GM23338 (cell line): ENCODE measurements around the gene EEF2K. TPM values are rescaled to one million over a fixed set of nuclear protein-coding genes. Genes with fewer than 3 reads are reported as not detected.

ENCODE experiments used
- ATAC-seq: fragments of 200-7000 bp; cut with Tn5 transposase; 3 replicates; pipeline ENCODE4 v1.9.1; 2020
- DNase-seq: peaks from one replicate; pipeline ENCODE4 v3.0.0-alpha.2; 2015; ENCODE audit warnings: low spot score
- H2AFZ ChIP-seq: fragments of 200-600 bp; sonication (generic); 2 replicates; pipeline ENCODE4 v1.8.0; 2016; ENCODE audit warnings: antibody characterized with exemption, mild to moderate bottlenecking, moderate library complexity
- H3F3A ChIP-seq: fragments of 200-600 bp; sonication (generic); replicated peaks from 2 replicates; pipeline ENCODE4 v1.8.0; 2017; ENCODE audit warnings: antibody characterized with exemption, mixed run types, low read depth
- H3K27ac ChIP-seq: fragments of 200-600 bp; sonication (generic); 2 replicates; pipeline ENCODE4 v1.6.1; 2016; ENCODE audit warnings: low read depth
- H3K27me3 ChIP-seq: fragments of 200-600 bp; sonication (generic); 2 replicates; pipeline ENCODE4 v1.8.0; 2016; ENCODE audit warnings: mild to moderate bottlenecking, mixed run types, moderate library complexity; ENCODE audit not compliant: insufficient read depth
- H3K36me3 ChIP-seq: fragments of 200-600 bp; sonication (generic); 2 replicates; pipeline ENCODE4 v1.8.0; 2016; ENCODE audit warnings: mild to moderate bottlenecking; ENCODE audit not compliant: insufficient read depth
- H3K4me1 ChIP-seq: fragments of 200-600 bp; sonication (generic); 2 replicates; pipeline ENCODE4 v1.8.0; 2016; ENCODE audit warnings: mild to moderate bottlenecking, moderate library complexity; ENCODE audit not compliant: insufficient read depth
- H3K4me2 ChIP-seq: fragments of 200-600 bp; sonication (generic); 2 replicates; pipeline ENCODE4 v1.7.1; 2017; ENCODE audit warnings: mixed run types
- H3K4me3 ChIP-seq: fragments of 200-600 bp; sonication (generic); 2 replicates; pipeline ENCODE4 v1.6.1; 2016; ENCODE audit warnings: mixed run types
- H3K79me2 ChIP-seq: fragments of 200-600 bp; sonication (generic); replicated peaks from 2 replicates; pipeline ENCODE4 v1.8.0; 2017; ENCODE audit warnings: mild to moderate bottlenecking; ENCODE audit not compliant: insufficient read depth
- H3K9me2 ChIP-seq: fragments of 200-600 bp; sonication (generic); 2 replicates; pipeline ENCODE4 v1.8.0; 2017; ENCODE audit not compliant: insufficient read depth
- H4K20me1 ChIP-seq: fragments of 200-600 bp; sonication (generic); replicated peaks from 2 replicates; pipeline ENCODE4 v1.8.0; 2017; ENCODE audit warnings: mild to moderate bottlenecking; ENCODE audit not compliant: insufficient read depth
- H3K27ac Mint-ChIP-seq: 2 replicates; pipeline ENCODE4 v1.8.0; 2020; ENCODE audit warnings: inconsistent platforms, mild to moderate bottlenecking, moderate library complexity, mixed read lengths
- H3K27me3 Mint-ChIP-seq: 3 replicates; pipeline ENCODE4 v1.8.0; 2022; ENCODE audit warnings: low read depth, mild to moderate bottlenecking, moderate library complexity, mixed read lengths, inconsistent platforms; ENCODE audit not compliant: insufficient read depth, poor library complexity
- H3K36me3 Mint-ChIP-seq: 3 replicates; pipeline ENCODE4 v1.8.0; 2021; ENCODE audit warnings: low read depth, mild to moderate bottlenecking, inconsistent platforms, moderate library complexity, mixed read lengths
- H3K4me1 Mint-ChIP-seq: 3 replicates; pipeline ENCODE4 v1.8.0; 2020; ENCODE audit warnings: mild to moderate bottlenecking, inconsistent platforms, mixed read lengths
- H3K4me3 Mint-ChIP-seq: 3 replicates; pipeline ENCODE4 v1.8.0; 2021; ENCODE audit warnings: moderate library complexity, mild to moderate bottlenecking, inconsistent platforms, mixed read lengths
- H3K9me3 Mint-ChIP-seq: 3 replicates; pipeline ENCODE4 v1.8.0; 2020; ENCODE audit warnings: moderate library complexity, mild to moderate bottlenecking, inconsistent platforms, mixed read lengths
- CREB1 ChIP-seq: fragments of 250-450 bp; sonication (Bioruptor Pico); IDR thresholded peaks from 2 replicates; pipeline ENCODE4 v1.5.0; 2020; ENCODE audit warnings: low read depth, mild to moderate bottlenecking, moderate library complexity
- CTCF ChIP-seq, 2 experiments: fragments of 200-600 bp in 1 of 2; sonication (generic) in 1 of 2; conservative IDR thresholded peaks; 2 replicates each; pipeline versions ENCODE4 v1.5.1 to v1.6.1; 2016 to 2017; ENCODE audit warnings: antibody characterized with exemption in 2 of 2, low read depth in 2 of 2, mild to moderate bottlenecking in 2 of 2, moderate library complexity in 1 of 2
- ETS1 ChIP-seq: IDR thresholded peaks from 2 replicates; pipeline ENCODE4 v1.6.1; 2016; ENCODE audit warnings: antibody characterized with exemption
- EZH2 ChIP-seq: fragments of 200-600 bp; sonication (generic); IDR thresholded peaks from one replicate; pipeline ENCODE4 v1.8.0; 2017; ENCODE audit warnings: antibody characterized with exemption, mild to moderate bottlenecking, low read depth; ENCODE audit not compliant: unreplicated experiment
- EZH2phosphoT487 ChIP-seq: fragments of 200-600 bp; sonication (generic); IDR thresholded peaks from one replicate; pipeline ENCODE4 v1.8.1; 2018; ENCODE audit warnings: antibody characterized with exemption; ENCODE audit not compliant: unreplicated experiment
- JUNB ChIP-seq: IDR thresholded peaks from one replicate; pipeline ENCODE4 v1.6.1; 2016; ENCODE audit warnings: antibody characterized with exemption; ENCODE audit not compliant: unreplicated experiment
- NANOG ChIP-seq: IDR thresholded peaks from 2 replicates; pipeline ENCODE4 v1.6.1; 2016; ENCODE audit warnings: antibody characterized with exemption, borderline replicate concordance
- POLR2AphosphoS5 ChIP-seq: IDR thresholded peaks from 2 replicates; pipeline ENCODE4 v1.6.1; 2016; ENCODE audit warnings: antibody characterized with exemption, low read depth
- REST ChIP-seq: IDR thresholded peaks from one replicate; pipeline ENCODE4 v1.6.1; 2018; ENCODE audit warnings: antibody characterized with exemption; ENCODE audit not compliant: unreplicated experiment
- STAT1 ChIP-seq: IDR thresholded peaks from one replicate; pipeline ENCODE4 v1.6.1; 2016; ENCODE audit warnings: antibody characterized with exemption; ENCODE audit not compliant: unreplicated experiment
- ZNF462 ChIP-seq: fragments of 250-450 bp; sonication (Bioruptor Pico); IDR thresholded peaks from 2 replicates; pipeline ENCODE4 v1.5.0; 2020; ENCODE audit warnings: mild to moderate bottlenecking, moderate library complexity
- polyA plus RNA-seq: library from polyadenylated mRNA; unstranded; fragments of >200 nt; fragmentation: Nextera tagmentation; extraction: Ambion mirVana; gene quantifications from 2 replicates; pipeline ENCODE4 v1.2.1, GENCODE V29; 2016
- total RNA-seq: library from RNA; depleted of rRNA; stranded (reverse); fragments of >200 nt; shearing (Covaris generic); gene quantifications from 2 replicates; pipeline ENCODE4 v1.2.3, GENCODE V29; 2014

The EEF2K gene
- total and polyA plus RNA-seq, 2 experiments from 2014 or later = 5.4 to 23.9 TPM

GRCh38 chr16:22265351-22265750 is 59.3 kb downstream of the EEF2K start (continued):
- TF ChIP-seq JUNB = no peak
- no peak for TF ChIP-seq CREB1 (CRISPR knock-in tag)
- TF ChIP-seq EZH2phosphoT487 = no peak
- no peak for TF ChIP-seq CTCF (conservative IDR thresholded peaks at IDR 0.05; ENCODE audit: low read depth in 2 of 2)
- no peak for TF ChIP-seq EZH2

- H2AFZ ChIP-seq = no peak overlapping the region
- no peak overlapping the region for H3K4me3 ChIP-seq
- no peaks in the 10 kb centered on the region for H3K79me2 ChIP-seq
- H3K9me2 ChIP-seq = no peaks in the 10 kb centered on the region
- H3K27me3 ChIP-seq = no peaks in the 10 kb centered on the region
- Mint-ChIP-seq H3K36me3 (peaks cover 17% of the 10 kb centered on the region), H3K4me3 (no peak overlapping the region), H3K9me3 (no peaks in the 10 kb centered on the region; the same call in 2 of the 3 replicates), H3K27ac (no peak overlapping the region), H3K27me3 (peaks cover 6% of the 10 kb centered on the region), H3K4me1 (no peaks in the 10 kb centered on the region)
- no peaks in the 10 kb centered on the region for H3K4me1 ChIP-seq
- DNase-seq = no peak
- no peak overlapping the region for H3K4me2 ChIP-seq
- no peak for ATAC-seq
- no peak overlapping the region for H3K27ac ChIP-seq
- peaks cover 3% of the 10 kb centered on the region; the same call in 1 of the 2 replicates for H3K36me3 ChIP-seq
- H3F3A ChIP-seq = no peaks in the 10 kb centered on the region
- no peaks in the 10 kb centered on the region for H4K20me1 ChIP-seq
- TF ChIP-seq STAT1 (no peak), CREB1 (CRISPR knock-in tag) (no peak), ZNF462 (CRISPR knock-in tag) (no peak), JUNB (no peak), POLR2AphosphoS5 (no peak), EZH2 (no peak), NANOG (no peak), ETS1 (no peak), EZH2phosphoT487 (no peak), REST (no peak)
These were observed 60.5 kb downstream of the EEF2K start for GRCh38 chr16:22266546-22266945.
